GM12872 (cell line): Measurements from ENCODE around the gene GABRB3.

Source experiments
- CTCF ChIP-seq: IDR thresholded peaks from 3 replicates; pipeline ENCODE4 v1.5.1; 2011; ENCODE audit warnings: low read depth, mild to moderate bottlenecking, low read length, moderate library complexity; ENCODE audit not compliant: insufficient read depth

GABRB3 gene

DNA sequence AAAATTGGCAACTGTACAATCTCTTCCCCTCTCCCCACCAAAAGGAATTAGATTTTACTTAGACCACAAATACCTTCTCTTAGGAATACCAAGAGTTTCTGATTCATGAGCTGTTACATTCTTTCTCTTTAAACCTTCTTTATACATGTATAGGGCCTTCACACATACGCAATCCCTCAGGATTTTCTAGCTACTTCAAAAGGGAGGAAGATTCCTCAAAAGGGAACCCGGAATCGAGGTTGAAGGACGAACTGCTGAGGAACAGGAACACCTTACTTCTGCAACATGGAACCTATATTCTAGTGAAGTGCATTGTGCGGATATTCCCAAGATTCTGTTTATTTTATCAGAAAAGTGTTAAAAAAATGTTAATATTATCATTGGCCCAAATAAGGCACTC, 52.3 kb downstream of the GABRB3 start:
- TF ChIP-seq CTCF, result no peak

DNA sequence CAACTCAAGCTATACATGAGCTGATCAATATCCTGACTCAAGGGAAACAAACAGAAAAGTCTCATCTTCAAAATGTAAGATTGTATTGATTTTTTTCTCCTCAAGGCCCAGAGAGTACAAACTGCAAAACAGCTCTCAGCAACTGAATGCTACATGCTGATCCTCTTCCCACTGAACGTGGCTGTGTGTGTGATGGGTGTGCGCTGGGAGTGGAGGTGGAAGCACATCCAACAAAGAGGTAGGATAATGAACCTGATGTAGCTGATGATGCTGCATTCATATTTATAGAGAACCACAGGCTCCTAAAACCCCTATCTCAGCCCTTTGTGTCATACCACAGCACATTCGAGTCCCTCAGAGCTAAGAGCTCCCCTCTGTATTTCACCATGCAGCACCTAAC, 56.8 kb downstream of the GABRB3 start:
- no peak for TF ChIP-seq CTCF

- no peak for TF ChIP-seq CTCF
These were observed 59.4 kb downstream of the GABRB3 start for GRCh38 chr15:26713498-26713897.

GRCh38 chr15:26712335-26712734, 60.5 kb downstream of the GABRB3 start:
- no peak for TF ChIP-seq CTCF

GRCh38 chr15:26711445-26711844, 61.4 kb downstream of the GABRB3 start:
- no peak for TF ChIP-seq CTCF

- no peak for TF ChIP-seq CTCF
These were observed 70.5 kb downstream of the GABRB3 start for GRCh38 chr15:26702381-26702780.

- TF ChIP-seq CTCF, result no peak
These were observed 74.3 kb downstream of the GABRB3 start for GRCh38 chr15:26698555-26698954.

- TF ChIP-seq CTCF, result no peak
These were observed 75.0 kb downstream of the GABRB3 start for GRCh38 chr15:26697913-26698312.
